ENCODE measurements around the gene RPS6KA5.
"Not testable (repeated sequence)": the region's sequence is repeated elsewhere in the genome, so short reads cannot be mapped to it uniquely, and the experiment has no call there.

RPS6KA5 gene

GRCh38 chr14:91027561-91027960 lies 32.9 kb downstream of the RPS6KA5 start:
- DNase-seq (ENCODE audit: low read depth): no peak

GRCh38 chr14:91022622-91023028 lies 37.8 kb downstream of the RPS6KA5 start:
- DNase-seq (ENCODE audit: low read depth): not testable (repeated sequence)

- no peak for DNase-seq (ENCODE audit: low read depth)
These were observed 38.3 kb downstream of the RPS6KA5 start for GRCh38 chr14:91021991-91022621.

- no peak for DNase-seq (ENCODE audit: low read depth)
These were observed 39.3 kb downstream of the RPS6KA5 start for GRCh38 chr14:91021115-91021514.

GRCh38 chr14:91019673-91020072 lies 40.8 kb downstream of the RPS6KA5 start:
- no peak for DNase-seq (ENCODE audit: low read depth)

- DNase-seq (ENCODE audit: low read depth): no peak
These were observed 42.0 kb downstream of the RPS6KA5 start for GRCh38 chr14:91018481-91018880.

- DNase-seq (ENCODE audit: low read depth): no peak
These were observed 43.5 kb downstream of the RPS6KA5 start for GRCh38 chr14:91016800-91017410.

- DNase-seq (ENCODE audit: low read depth): no peak
These were observed 45.0 kb downstream of the RPS6KA5 start for GRCh38 chr14:91015435-91015834.

- no peak for DNase-seq (ENCODE audit: low read depth)
These were observed 48.4 kb downstream of the RPS6KA5 start for GRCh38 chr14:91012045-91012444.

GRCh38 chr14:91010153-91010533 lies 50.3 kb downstream of the RPS6KA5 start:
- DNase-seq (ENCODE audit: low read depth): no peak

- DNase-seq (ENCODE audit: low read depth): no peak
These were observed 50.8 kb downstream of the RPS6KA5 start for GRCh38 chr14:91009501-91010152.

GRCh38 chr14:91008759-91009409 lies 51.6 kb downstream of the RPS6KA5 start:
- DNase-seq (ENCODE audit: low read depth): no peak

GRCh38 chr14:91005716-91006115 lies 54.7 kb downstream of the RPS6KA5 start:
- no peak for DNase-seq (ENCODE audit: low read depth)

- no peak for DNase-seq (ENCODE audit: low read depth)
These were observed 55.5 kb downstream of the RPS6KA5 start for GRCh38 chr14:91004987-91005386.

- no peak for DNase-seq (ENCODE audit: low read depth)
These were observed 61.1 kb downstream of the RPS6KA5 start for GRCh38 chr14:90999299-90999698.

- DNase-seq (ENCODE audit: low read depth): no peak
These were observed 63.5 kb downstream of the RPS6KA5 start for GRCh38 chr14:90996967-90997366.

- no peak for DNase-seq (ENCODE audit: low read depth)
These were observed 64.7 kb downstream of the RPS6KA5 start for GRCh38 chr14:90995785-90996184.

- no peak for DNase-seq (ENCODE audit: low read depth)
These were observed 66.6 kb downstream of the RPS6KA5 start for GRCh38 chr14:90993792-90994191.

- no peak for DNase-seq (ENCODE audit: low read depth)
These were observed 68.6 kb downstream of the RPS6KA5 start for GRCh38 chr14:90991690-90992443.

- DNase-seq (ENCODE audit: low read depth): no peak
These were observed 70.3 kb downstream of the RPS6KA5 start for GRCh38 chr14:90990141-90990540.

GRCh38 chr14:90987140-90987539 lies 73.3 kb downstream of the RPS6KA5 start:
- no peak for DNase-seq (ENCODE audit: low read depth)

- DNase-seq (ENCODE audit: low read depth): no peak
These were observed 73.9 kb downstream of the RPS6KA5 start for GRCh38 chr14:90986510-90986909.

All from stimulated activated CD8-positive, alpha-beta memory T cell treated with anti-CD3 and anti-CD28 coated beads, Interleukin-4, amount 100 ng/mL, for 24 hours (primary cell).